C1 segment of cervical spinal cord (tissue), 14 donors: ENCODE measurements around the gene IFI35.
A peak's percentile ranks its signal among the peaks of the same experiment; 100 is the strongest.
"Not testable (repeated sequence)": the region's sequence is repeated elsewhere in the genome, so short reads cannot be mapped to it uniquely, and the experiment has no call there.

Source experiments
- DNase-seq, 14 donors: peaks; one replicate each; lab custom pipeline; 2025; lab: John Stamatoyannopoulos, UW

IFI35 gene

DNA sequence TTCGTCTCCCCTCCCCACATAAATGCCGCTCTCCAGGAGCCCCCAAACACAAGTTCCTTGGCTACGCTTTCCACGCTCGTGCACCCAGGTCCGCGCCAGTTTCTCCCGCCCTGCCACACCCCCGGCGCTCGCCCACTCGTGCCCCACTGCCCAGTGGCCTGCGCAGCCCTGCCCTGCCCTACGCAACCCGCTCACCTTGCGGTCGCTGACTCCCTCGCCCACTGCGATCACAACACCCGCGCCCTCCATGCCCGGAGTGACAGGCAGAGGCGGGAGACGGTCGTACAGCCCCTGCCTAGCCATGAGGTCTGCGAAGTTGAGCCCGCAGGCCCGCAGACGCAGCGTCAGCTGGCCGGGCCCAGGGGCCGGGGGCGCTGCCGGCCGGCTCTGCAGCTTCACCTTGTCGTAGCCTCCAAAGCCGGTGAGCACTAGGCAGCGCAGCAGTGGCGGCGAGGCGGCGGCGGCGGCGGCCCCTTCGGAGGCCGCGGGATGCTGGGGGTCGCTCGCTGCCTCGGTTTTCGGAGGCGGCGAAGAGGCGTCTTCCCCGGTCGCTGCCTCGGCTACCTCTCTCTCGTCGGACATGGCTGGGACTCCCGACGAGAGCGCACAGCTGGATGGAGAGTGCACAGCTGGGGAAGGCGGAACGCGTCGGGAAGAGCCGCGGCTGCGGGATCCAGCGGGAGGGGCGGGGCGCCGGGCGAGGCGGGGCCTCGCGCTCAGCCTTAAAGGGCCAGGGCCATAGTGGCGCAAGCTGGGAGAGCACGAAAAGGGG lies 15.3 kb downstream of the IFI35 start, which contains the start of gene VAT1:
Gene VAT1, minus strand, starts transcription at position 645 of the 772 bp plus-strand sequence. Its CDS starts 63 bp downstream, at position 582.
- DNase-seq = peak in 12 of 14 donors; percentile 19 to 80 (median 62)

- DNase-seq = peak in 13 of 14 donors; percentile 36 to 86 (median 76)
Observed at GRCh38 chr17:43024407-43025289, 18.1 kb downstream of the IFI35 start, which contains the start of gene RND2. Gene RND2, plus strand, starts transcription at chr17:43025231. Its CDS starts 117 bp downstream, at chr17:43025348.

GRCh38 chr17:43025290-43025657 lies 18.7 kb downstream of the IFI35 start:
- peak in 1 of 14 donors; percentile 36 for DNase-seq

DNA sequence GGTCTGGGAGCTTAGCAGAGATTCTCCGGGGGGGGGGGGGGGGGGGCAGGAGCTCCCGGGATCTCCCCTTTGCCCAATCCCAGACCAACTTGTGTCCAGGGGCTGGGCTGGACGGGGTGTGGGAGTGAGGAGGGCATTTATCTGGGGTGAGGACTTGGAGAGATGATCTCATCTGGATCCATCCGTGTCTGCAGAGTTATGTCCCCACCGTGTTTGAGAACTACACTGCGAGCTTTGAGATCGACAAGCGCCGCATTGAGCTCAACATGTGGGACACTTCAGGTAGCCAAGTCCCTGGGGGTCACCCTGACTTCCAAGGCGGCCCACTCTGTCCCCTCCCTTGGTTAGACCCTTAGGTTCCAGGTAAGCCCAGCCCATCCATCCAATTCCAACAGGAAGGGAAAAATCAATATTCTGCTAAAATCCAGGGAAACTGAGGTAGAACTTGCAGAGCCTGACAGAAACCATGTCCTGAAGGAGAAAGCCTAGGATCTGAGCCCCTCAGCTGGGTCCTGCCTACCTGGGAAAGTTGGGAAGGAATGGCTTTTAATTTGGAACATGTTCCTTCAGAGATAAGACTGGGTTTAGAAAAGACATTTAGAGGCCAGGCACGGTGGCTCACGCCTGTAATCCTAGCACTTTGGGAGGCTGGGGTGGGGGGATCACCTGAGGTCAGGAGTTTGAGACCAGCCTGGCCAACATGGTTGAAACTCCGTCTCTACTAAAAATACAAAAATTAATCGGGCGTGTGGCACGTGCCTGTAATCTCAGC lies 19.4 kb downstream of the IFI35 start:
- DNase-seq = no peak

GRCh38 chr17:43026595-43026994 lies 20.0 kb downstream of the IFI35 start:
- DNase-seq = no peak

DNA sequence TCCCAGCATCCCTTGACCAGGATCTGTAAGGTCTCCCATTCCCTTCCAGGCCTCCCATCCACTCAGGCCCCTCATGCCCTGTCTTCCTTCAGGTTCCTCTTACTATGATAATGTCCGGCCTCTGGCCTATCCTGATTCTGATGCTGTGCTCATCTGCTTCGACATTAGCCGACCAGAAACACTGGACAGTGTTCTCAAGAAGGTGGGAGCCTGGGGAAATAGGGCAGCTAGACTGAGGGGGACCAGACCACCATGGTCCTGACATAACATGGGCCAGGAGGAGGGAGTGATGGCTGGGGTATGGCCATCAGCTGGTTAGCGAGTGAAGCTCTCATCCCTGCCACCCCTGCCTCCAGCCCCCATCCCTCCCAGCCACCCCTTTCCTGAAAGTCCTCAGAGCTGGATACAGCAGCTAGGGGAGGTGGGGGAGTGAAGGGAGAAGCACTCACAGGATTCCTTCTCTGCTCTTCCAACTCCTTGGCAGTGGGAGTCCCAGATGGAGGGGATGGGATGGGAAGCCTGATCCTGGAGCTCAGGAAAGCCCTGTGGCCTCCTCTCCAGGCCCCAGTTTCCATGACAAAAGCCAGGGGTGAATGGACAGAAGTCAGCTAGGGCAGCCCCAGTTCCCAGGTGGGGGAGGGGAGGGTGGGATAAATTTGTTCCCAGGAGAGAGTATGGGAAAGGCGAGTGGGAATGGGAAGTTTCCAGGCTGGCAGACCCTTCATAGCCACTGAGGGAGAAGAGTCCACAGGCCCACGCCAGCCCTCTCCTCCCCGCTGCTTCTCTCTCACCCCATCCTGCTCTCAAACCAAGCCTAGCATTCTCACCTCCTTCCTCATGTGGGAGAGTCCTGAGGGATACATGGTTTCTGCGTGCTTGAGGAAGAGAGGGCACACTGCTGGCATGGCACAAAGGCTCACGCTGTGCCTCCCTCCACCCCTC lies 20.8 kb downstream of the IFI35 start:
- DNase-seq = no peak

GRCh38 chr17:43028221-43028861 lies 21.8 kb downstream of the IFI35 start:
- DNase-seq = no peak

DNA sequence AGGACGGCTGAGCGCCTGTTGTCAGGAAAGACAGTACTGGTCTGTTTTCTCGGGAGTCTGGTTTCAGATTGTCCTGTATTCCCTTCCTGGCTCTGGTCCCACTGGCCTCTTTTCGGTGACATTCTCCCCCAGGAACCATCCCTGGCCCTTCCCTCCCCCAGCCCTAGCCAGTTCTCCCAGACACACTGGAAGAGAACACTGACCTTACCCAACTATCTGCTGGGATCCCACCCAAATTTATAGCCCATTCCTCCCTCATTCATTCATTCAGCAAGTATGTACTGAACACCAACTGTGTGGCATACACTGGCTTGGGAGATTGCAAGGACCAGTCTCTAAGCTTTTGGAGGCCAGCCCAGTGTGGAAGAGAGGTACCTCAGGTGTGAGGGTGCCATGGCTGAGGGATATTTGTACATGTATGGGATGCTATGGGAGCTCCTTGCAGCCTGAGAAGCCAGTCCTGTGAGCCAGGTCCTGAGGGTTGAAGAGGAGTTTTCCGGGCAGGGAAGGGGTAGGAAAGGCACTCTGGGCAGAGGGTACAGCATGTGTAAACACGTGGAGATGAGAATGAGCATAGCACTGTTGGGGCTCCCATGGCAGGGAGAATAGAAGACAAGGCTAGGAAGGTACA lies 23.7 kb downstream of the IFI35 start:
- peak in 9 of 14 donors; percentile 9 to 54 (median 31) for DNase-seq

DNA sequence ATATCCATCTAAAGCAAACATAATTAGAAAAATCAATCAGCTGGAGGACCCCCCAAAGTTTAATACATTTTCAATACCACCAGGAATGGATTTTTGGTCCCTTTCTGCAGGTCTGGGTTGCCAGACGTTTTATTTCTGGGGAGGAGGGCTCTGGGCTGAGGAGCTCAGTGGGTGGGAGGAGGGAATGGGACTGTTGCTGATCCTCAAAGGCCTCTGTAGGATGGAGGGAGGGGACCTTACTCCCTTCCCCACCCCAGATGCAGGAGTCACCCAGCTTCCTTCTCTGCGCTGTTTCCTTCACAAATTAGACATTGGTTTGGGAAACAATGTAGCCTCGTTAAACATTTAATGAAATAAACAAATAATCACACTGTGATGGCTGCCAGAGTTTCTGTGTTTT lies 25.1 kb downstream of the IFI35 start:
- no peak for DNase-seq

DNA sequence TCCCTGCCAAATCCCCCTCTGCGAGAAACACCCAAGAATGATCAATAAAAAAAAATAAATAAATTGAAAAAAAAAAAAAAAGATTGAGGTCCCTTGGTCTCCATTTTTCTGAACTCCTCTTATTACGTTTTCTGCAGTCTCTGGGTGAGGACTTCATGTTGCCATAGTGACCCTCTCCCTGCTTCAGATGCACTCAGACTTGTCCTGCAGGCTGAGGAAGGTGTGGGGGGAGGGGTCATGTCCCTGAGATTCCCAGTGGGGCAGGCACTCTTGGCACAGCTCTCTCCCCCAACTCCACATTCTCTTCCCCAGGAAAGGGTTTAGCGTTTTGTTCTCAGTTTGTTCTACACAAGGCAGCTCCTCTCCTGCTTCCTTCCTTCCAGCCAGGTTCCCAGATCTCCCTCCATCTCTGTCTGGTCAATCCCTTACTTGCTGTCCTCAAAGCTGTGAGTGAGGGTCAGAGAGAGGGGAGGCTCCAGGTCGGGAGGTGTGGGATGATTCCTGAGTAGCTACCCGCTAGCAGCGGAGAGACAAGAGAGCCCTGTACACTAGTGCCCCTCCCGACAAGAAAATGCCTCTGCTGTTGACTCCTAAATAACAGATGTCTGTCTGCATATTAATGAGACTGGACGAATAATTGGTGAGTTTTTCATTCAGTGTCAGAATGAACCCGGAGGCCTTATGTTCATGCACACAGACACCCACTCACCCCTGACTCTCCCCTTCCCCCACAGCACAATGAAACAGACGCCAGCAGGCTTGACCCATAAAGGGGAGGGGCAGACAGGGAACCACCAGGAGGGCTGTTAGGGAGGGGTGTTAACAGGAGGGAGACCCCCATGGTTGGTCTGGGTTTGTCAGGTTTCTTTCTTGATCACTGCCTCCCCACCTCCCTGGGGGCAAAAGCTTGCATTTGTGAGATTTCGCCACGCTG lies 27.6 kb downstream of the IFI35 start:
- peak in 2 of 14 donors; percentile 22 to 33 for DNase-seq

DNA sequence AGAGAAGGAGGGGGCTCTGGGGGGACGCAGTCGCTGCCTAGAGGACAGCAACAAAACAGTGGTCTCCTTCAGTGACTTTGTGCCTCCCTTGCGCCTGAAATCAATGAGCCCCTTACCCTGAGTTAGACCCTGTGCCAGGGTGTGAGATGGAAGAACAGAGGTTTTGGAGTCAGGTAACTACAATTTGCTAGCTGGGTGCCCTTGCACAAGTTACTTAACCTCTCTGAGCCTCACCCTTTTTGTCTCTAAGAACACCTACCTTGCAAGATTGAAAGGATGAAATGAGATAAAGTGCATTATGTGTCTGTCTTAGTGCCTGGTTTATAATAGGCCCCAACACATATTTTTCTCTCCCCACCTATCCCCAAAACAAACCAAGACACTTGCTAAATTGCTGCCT lies 28.3 kb downstream of the IFI35 start:
- DNase-seq = no peak

DNA sequence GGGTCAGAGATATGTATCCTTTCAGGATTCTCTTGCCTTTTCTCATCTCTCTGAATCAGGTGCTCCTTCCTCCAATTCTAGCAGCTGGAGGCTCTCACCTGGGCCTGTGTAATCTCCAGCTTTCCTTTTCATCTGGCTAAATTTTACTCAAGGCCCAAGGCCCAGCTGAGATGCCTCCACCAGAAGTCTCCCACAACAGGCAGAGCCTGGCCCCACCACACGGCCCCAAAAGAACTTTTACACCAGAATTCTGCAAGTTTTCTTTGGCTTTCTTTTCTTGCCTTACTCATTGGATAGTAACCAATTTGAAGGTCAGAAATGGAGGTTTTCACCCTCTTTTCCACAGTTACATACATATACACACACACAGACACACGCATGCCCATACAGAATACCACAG lies 33.1 kb downstream of the IFI35 start:
- no peak for DNase-seq

DNA sequence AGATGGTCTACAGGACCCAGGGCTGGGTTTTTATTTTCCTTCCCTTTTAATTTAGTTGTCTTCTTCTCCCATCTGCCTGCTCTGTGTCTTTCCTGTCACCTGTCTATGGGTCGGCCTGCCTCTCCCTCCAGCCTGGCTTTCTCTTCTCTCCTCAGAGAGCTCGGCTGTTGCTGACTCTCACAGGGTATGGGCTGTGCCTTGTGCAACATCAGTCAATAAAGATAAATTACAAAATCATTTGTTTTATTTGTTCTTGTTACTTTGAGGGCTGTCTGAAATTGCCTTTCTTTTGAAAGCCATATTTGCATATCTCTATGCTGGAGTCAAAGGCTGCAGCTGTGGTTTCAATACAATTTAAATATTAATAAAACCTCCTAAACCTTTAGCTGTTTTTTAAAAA lies 34.1 kb downstream of the IFI35 start:
- DNase-seq = no peak

DNA sequence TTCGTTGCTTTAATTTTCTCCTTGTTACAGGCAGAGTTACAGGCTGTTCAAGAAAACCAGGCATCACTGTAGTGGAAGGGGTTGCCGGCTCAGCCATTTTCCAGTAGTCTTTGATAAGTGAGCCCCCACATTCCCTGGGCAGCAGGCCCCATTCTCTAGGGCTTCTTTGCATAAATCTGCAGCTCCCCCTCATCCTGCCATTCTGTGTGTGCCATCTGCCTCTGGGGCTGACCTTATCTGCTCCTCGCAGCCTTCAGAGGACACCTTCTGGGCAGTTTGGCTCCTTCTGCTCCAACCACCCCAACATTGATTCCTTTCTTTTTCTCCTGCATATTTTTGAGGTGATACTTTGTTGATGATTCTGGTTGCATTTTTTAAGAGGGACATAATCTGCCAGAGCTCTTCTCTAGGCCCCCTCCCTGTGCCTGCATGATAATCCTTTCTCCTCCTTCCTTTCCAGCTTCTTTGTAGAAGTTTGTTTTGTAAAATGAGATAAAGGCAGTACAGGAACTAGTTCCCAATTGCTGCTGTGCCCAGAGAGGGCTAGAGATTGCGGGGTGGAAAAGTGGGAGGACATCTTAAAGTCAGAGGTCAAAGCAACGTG lies 35.5 kb downstream of the IFI35 start:
- DNase-seq = no peak

DNA sequence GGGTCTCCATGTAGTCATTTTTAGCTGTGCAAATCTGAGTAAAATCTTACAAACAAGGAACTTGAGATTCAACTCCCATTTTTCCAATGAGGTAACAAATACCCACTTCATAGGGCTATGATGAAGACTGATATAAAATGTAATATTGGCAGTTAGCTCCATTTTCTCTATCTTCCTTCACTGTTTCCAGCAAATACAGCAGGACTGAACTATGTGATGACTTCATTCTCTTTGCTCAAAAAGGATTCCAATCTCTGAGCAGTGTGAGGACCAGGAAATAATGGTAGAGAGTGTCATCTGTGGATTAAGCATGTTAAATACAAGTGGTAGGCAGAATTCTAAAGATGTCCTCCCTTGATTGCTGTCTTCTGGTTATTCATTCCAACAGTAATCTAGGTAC lies 36.7 kb downstream of the IFI35 start:
- DNase-seq = no peak

- no peak for DNase-seq
Observed at GRCh38 chr17:43044024-43044423, 37.4 kb downstream of the IFI35 start.

DNA sequence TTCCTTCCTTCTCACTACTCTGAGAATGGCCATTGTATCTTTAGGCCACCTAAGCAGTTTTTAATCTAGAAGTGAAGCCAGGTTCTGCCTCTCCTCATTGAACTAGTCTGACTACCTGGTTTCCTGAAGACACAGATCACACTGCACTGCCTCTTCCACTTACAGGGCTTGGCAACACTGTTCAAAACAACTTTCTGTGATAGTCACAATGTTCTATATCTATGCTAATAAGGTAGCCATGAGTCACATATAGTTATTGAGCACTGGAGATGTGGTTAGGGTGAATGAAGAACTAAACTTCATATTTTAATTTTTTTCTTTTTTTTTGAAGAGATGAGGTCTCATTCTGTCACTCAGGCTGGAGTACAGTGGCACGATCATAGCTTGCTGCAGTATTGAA lies 45.4 kb downstream of the IFI35 start:
- DNase-seq = no peak

- DNase-seq = not testable (repeated sequence)
Observed at GRCh38 chr17:43053008-43053407, 46.4 kb downstream of the IFI35 start.
